Measurements from ENCODE around the gene SPTLC3. TPM values are rescaled to one million over a fixed set of nuclear protein-coding genes. Genes with fewer than 3 reads are reported as not detected.

Gene SPTLC3
- total and polyA plus RNA-seq, 2 donors, result 3.1 to 28.1 TPM

DNA sequence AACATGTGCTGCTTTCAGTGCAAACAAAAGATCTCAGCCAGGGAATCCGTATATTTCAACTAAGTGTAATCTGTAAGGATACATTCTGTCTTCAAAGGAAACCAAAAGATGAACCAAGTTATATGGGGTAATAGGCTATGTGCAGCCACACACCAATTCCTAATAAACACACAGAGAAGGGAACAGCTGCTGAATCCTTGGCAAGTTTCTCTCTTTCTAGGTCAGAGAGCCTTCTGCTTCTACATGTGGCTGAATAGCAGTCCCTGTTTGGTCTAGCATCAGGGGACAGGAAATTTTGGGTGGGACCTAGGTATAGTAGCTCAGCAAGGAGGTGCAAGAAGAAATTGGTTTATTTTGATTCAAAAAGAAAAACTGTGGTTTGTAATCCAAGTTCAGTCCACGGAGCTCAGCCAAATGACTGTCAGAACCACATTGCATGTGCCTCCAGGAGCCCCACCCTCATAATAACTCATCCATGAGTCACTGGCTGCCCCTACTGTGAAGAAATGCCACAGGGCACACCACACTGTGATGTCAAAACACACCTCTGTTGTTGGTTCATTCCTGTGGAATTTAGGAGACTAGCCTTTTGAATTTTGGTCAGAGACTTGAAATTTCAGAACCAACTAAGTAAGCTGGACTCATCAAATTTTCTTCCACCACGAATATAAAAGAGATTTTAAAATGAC, 21.1 kb downstream of the SPTLC3 start:
- 35% methylated on average over 3 of the region's 3 CpGs for WGBS
- peaks cover 3% of the 10 kb centered on the region for H3K4me1 ChIP-seq (ENCODE audit: insufficient read depth)
- peak; percentile 18 for DNase-seq (ENCODE audit: extremely low spot score)
- H3K27ac ChIP-seq (ENCODE audit: low read depth), result no peak overlapping the region
- no peaks in the 10 kb centered on the region for H3K36me3 ChIP-seq (ENCODE audit: insufficient read depth)
- H3K4me3 ChIP-seq (ENCODE audit: low read depth, low read length), result no peak overlapping the region

GRCh38 chr20:13031751-13032150, 23.0 kb downstream of the SPTLC3 start:
- no peak for DNase-seq (ENCODE audit: extremely low spot score)
- H3K4me3 ChIP-seq (ENCODE audit: low read depth, low read length), result no peak overlapping the region
- H3K27ac ChIP-seq (ENCODE audit: low read depth), result no peak overlapping the region
- H3K36me3 ChIP-seq (ENCODE audit: insufficient read depth), result no peaks in the 10 kb centered on the region
- WGBS, result 96% methylated on average over 4 of the region's 4 CpGs
- peaks cover 3% of the 10 kb centered on the region for H3K4me1 ChIP-seq (ENCODE audit: insufficient read depth)

GRCh38 chr20:13034115-13034514, 25.3 kb downstream of the SPTLC3 start:
- H3K36me3 ChIP-seq (ENCODE audit: insufficient read depth), result no peaks in the 10 kb centered on the region

GRCh38 chr20:13034936-13035335, 26.2 kb downstream of the SPTLC3 start:
- H3K4me3 ChIP-seq (ENCODE audit: low read depth, low read length), result no peak overlapping the region
- WGBS, result 93% methylated on average over 1 of the region's 1 CpG
- H3K27ac ChIP-seq (ENCODE audit: low read depth), result no peak overlapping the region
- peaks cover 2% of the 10 kb centered on the region for H3K4me1 ChIP-seq (ENCODE audit: insufficient read depth)
- no peaks in the 10 kb centered on the region for H3K36me3 ChIP-seq (ENCODE audit: insufficient read depth)
- no peak for DNase-seq (ENCODE audit: extremely low spot score)

More at GRCh38 chr20:13034115-13034514, 25.3 kb downstream of the SPTLC3 start:
- no peak for DNase-seq (ENCODE audit: extremely low spot score)
- no peak overlapping the region for H3K27ac ChIP-seq (ENCODE audit: low read depth)
- peaks cover 3% of the 10 kb centered on the region for H3K4me1 ChIP-seq (ENCODE audit: insufficient read depth)
- no peak overlapping the region for H3K4me3 ChIP-seq (ENCODE audit: low read depth, low read length)

GRCh38 chr20:13035399-13036152, 26.8 kb downstream of the SPTLC3 start:
- DNase-seq (ENCODE audit: extremely low spot score), result no peak
- H3K36me3 ChIP-seq (ENCODE audit: insufficient read depth), result no peaks in the 10 kb centered on the region
- H3K4me3 ChIP-seq (ENCODE audit: low read depth, low read length), result no peak overlapping the region
- WGBS, result 58% methylated on average over 2 of the region's 2 CpGs
- H3K4me1 ChIP-seq (ENCODE audit: insufficient read depth), result no peaks in the 10 kb centered on the region
- H3K27ac ChIP-seq (ENCODE audit: low read depth), result no peak overlapping the region

GRCh38 chr20:13037727-13038126, 29.0 kb downstream of the SPTLC3 start:
- DNase-seq (ENCODE audit: extremely low spot score), result no peak
- no peaks in the 10 kb centered on the region for H3K4me1 ChIP-seq (ENCODE audit: insufficient read depth)
- H3K27ac ChIP-seq (ENCODE audit: low read depth), result no peak overlapping the region
- no peak overlapping the region for H3K4me3 ChIP-seq (ENCODE audit: low read depth, low read length)
- H3K36me3 ChIP-seq (ENCODE audit: insufficient read depth), result no peaks in the 10 kb centered on the region
- 94% methylated on average over 3 of the region's 3 CpGs for WGBS

DNA sequence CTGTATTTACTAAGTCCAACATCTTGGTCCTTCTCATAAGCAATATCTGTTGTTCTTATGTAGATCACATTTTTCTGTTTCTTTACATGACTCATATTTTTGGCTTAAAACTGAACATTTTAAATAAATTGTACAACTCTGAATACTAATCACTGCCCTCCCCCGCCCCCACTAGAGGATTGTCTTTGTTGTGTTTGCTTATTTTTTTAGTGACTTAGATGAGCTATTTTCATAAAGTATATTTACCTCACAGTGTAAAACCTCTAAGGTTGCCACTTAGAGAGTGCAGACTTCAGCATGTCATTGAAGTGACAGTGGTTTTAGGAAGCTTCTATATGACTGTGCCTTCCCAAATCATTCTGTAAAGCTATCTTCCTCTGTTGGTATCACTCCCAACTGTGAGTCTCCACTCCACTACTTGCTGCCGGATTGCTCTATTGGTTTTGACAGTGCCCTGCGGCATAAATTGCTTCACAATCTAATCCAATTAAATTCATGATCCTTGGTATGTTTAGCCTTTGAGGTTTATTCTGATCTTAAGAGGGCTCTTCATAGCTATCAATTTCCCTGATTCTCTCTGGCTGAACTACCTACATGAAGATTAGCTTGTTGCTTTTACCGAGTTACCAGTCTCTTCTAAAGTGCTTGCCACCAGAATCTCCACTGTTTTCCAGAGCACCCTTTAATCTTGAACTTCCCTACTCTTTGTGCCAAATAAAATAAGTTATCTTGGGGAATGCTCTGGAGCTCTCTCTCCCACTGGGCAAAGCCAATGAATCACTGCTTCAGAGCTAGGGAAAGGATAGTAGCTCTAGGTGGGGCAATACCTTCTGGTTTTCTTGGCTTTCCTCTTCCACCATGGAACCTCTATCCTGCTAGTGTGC, 33.0 kb downstream of the SPTLC3 start:
- DNase-seq (ENCODE audit: extremely low spot score), result no peak
- WGBS, result 93% methylated on average over 4 of the region's 4 CpGs
- Histone ChIP-seq H3K36me3 (ENCODE audit: insufficient read depth) (no peaks in the 10 kb centered on the region), H3K4me1 (ENCODE audit: insufficient read depth) (no peaks in the 10 kb centered on the region), H3K27ac (ENCODE audit: low read depth) (no peak overlapping the region), H3K4me3 (ENCODE audit: low read depth, low read length) (no peak overlapping the region)

DNA sequence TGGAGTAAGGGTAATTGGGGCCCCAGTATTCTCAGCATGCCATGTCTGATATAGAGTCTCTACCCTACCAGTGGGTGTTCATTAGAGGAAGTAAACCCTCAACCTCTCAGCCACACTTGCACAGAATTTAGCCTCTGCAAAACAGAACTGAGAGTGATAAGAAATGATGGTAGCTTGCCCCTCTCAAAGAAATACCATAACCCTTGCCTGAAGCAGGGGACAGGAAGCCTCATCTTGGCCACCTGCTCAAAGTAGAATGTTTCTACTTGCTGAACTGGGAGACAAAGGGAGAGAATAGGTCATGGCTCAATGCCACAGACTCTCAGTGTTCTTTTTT, 33.7 kb downstream of the SPTLC3 start:
- DNase-seq (ENCODE audit: extremely low spot score), result no peak
- Histone ChIP-seq H3K27ac (ENCODE audit: low read depth) (no peak overlapping the region), H3K36me3 (ENCODE audit: insufficient read depth) (no peaks in the 10 kb centered on the region)

DNA sequence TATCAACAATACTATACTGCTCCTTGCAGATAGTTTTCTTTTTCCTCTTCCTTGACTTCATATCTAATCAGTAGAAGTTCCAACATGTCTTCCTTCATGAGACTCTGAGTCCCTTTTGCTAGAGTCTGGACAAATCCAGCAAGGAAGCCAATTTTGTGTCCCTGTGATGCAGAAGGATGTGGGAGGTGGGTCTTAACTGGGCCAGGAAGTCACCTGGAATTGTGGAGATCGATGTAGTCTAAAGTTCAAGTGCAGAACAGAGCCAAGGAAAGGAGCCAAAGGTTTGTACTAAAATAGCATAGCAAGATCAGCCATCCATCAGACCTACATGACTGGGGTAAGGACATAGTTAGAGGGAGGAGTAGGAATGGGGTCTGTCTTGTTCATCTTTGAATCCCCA, 37.6 kb downstream of the SPTLC3 start:
- Histone ChIP-seq H3K36me3 (ENCODE audit: insufficient read depth) (no peaks in the 10 kb centered on the region), H3K4me3 (ENCODE audit: low read depth, low read length) (no peak overlapping the region), H3K4me1 (ENCODE audit: insufficient read depth) (no peaks in the 10 kb centered on the region), H3K27ac (ENCODE audit: low read depth) (no peak overlapping the region)
- no peak for DNase-seq (ENCODE audit: extremely low spot score)
- WGBS, result 92% methylated on average over 1 of the region's 1 CpG

More for the DNA sequence above, 33.7 kb downstream of the SPTLC3 start:
- H3K4me1 ChIP-seq (ENCODE audit: insufficient read depth), result no peaks in the 10 kb centered on the region
- no peak overlapping the region for H3K4me3 ChIP-seq (ENCODE audit: low read depth, low read length)

DNA sequence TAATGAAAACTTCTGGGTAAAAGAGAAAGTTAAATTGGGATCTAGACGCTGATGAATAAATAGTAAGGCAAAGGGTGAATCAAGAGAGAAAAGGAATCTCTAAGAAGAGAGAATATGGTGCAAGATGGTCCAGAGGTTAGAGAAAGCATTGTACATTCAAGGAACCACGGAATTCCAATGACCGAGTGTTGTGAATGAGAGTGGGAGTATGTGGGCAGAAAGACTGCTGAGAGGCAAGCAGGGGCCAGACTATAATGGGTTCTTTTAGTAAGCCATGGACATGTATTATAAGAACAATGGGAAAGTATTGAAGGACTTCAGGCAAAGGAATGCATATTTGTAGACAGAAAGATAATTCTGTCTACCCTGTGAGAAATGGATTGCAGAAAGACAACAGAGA, 45.2 kb downstream of the SPTLC3 start:
- no peak overlapping the region for H3K4me3 ChIP-seq (ENCODE audit: low read depth, low read length)
- WGBS, result 76% methylated on average over 3 of the region's 3 CpGs
- no peaks in the 10 kb centered on the region for H3K4me1 ChIP-seq (ENCODE audit: insufficient read depth)
- H3K27ac ChIP-seq (ENCODE audit: low read depth), result no peak overlapping the region
- no peak for DNase-seq (ENCODE audit: extremely low spot score)
- H3K36me3 ChIP-seq (ENCODE audit: insufficient read depth), result no peaks in the 10 kb centered on the region

GRCh38 chr20:13058666-13059389, 50.1 kb downstream of the SPTLC3 start:
- H3K4me3 ChIP-seq (ENCODE audit: low read depth, low read length), result no peak overlapping the region
- H3K27ac ChIP-seq (ENCODE audit: low read depth), result no peak overlapping the region
- H3K36me3 ChIP-seq (ENCODE audit: insufficient read depth), result no peaks in the 10 kb centered on the region
- WGBS, result 85% methylated on average over 9 of the region's 9 CpGs
- no peak for DNase-seq (ENCODE audit: extremely low spot score)
- H3K4me1 ChIP-seq (ENCODE audit: insufficient read depth), result no peaks in the 10 kb centered on the region

DNA sequence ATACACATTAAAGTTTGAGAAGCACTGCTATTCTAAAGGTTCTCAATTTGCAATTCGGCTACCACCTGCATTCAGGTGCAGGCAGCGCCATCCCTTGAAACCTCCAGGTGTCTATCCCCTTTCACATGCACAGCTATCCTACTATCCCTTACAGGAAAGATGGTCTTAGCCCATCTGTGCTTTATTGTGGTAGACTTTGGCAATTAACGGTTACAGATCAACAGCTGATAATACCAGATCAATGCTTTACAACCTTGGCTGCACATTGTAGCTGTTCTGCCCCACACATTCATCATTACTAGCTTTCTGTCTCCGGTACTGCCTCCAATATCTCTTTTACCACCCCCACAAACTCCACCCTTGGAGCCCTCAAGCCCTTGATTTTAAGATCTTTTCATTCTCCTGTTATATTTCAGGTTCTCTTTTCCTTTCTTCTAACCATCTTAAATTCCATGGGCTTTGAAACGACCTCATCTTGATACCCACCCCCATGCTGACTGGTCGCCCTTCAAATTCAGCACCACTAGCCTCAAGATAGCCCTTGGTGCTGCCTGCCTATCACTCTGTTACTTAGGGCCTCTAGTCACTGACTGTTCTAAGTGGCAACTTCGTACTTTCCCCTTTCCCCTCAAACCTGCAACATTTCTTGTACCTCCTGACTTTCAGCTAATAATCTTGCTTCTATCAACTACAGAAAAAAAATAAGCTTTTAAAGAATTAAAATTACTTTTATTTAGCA, 50.8 kb downstream of the SPTLC3 start:
- DNase-seq (ENCODE audit: extremely low spot score), result no peak
- WGBS, result 76% methylated on average over 7 of the region's 7 CpGs
- Histone ChIP-seq H3K4me3 (ENCODE audit: low read depth, low read length) (no peak overlapping the region), H3K36me3 (ENCODE audit: insufficient read depth) (no peaks in the 10 kb centered on the region), H3K27ac (ENCODE audit: low read depth) (no peak overlapping the region), H3K4me1 (ENCODE audit: insufficient read depth) (no peaks in the 10 kb centered on the region)

GRCh38 chr20:13060327-13060726, 51.6 kb downstream of the SPTLC3 start:
- H3K4me1 ChIP-seq (ENCODE audit: insufficient read depth), result no peaks in the 10 kb centered on the region
- no peak overlapping the region for H3K4me3 ChIP-seq (ENCODE audit: low read depth, low read length)
- no peaks in the 10 kb centered on the region for H3K36me3 ChIP-seq (ENCODE audit: insufficient read depth)
- DNase-seq (ENCODE audit: extremely low spot score), result no peak
- no peak overlapping the region for H3K27ac ChIP-seq (ENCODE audit: low read depth)

Measured in urinary bladder (tissue), 4 donors.